ENCODE results near the gene CADM2.

DNA sequence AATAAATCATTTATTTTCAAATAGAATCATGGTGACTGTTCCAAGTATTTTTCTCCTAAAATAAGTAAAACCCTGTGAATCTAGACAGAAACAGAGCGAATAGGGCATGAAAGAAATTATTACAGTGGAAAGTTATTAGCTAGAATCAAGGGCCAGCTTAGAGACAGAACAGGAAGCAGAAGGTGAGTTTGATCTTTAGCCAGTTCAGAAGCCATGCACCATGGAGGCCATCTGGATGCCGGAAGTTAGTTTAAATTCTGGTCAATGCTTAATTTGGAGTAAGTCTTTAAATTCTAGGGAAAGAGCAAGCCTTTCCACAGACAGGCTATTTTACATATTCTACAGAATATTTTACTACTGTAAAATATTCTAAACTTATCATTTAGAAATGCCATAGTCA is 574.8 kb downstream of the CADM2 start:
- TF ChIP-seq, protein P1, sequence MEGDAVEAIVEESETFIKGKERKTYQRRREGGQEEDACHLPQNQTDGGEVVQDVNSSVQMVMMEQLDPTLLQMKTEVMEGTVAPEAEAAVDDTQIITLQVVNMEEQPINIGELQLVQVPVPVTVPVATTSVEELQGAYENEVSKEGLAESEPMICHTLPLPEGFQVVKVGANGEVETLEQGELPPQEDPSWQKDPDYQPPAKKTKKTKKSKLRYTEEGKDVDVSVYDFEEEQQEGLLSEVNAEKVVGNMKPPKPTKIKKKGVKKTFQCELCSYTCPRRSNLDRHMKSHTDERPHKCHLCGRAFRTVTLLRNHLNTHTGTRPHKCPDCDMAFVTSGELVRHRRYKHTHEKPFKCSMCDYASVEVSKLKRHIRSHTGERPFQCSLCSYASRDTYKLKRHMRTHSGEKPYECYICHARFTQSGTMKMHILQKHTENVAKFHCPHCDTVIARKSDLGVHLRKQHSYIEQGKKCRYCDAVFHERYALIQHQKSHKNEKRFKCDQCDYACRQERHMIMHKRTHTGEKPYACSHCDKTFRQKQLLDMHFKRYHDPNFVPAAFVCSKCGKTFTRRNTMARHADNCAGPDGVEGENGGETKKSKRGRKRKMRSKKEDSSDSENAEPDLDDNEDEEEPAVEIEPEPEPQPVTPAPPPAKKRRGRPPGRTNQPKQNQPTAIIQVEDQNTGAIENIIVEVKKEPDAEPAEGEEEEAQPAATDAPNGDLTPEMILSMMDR (IDR thresholded peaks at IDR 0.05): no peak
- TF ChIP-seq EP300 (IDR thresholded peaks at IDR 0.05) (no peak), POLR2A (IDR thresholded peaks at IDR 0.05) (no peak)

Measured in upper lobe of left lung (tissue), 4 donors.